GM18907 (cell line): Measurements from ENCODE around the gene TBC1D3B.
"Not testable (repeated sequence)": the region's sequence is repeated elsewhere in the genome, so short reads cannot be mapped to it uniquely, and the experiment has no call there.

Experiments
- ATAC-seq: cut with Tn5 transposase; IDR thresholded peaks from one replicate; pipeline ENCODE4 v1.9.1; 2021; ENCODE audit warnings: mild to moderate bottlenecking, moderate library complexity; ENCODE audit not compliant: unreplicated experiment

TBC1D3B gene

GRCh38 chr17:36201506-36201905 lies 25.1 kb upstream of the TBC1D3B start:
- peak; percentile 29 for ATAC-seq

GRCh38 chr17:36201102-36201501 lies 24.7 kb upstream of the TBC1D3B start:
- ATAC-seq = not testable (repeated sequence)

- peak; percentile 22 for ATAC-seq
Measured at GRCh38 chr17:36198831-36199465, 22.5 kb upstream of the TBC1D3B start.

GRCh38 chr17:36197387-36197703 lies 20.9 kb upstream of the TBC1D3B start:
- peak; percentile 21 for ATAC-seq

- ATAC-seq = no peak
Measured at GRCh38 chr17:36196131-36196486, 19.7 kb upstream of the TBC1D3B start.

- ATAC-seq = no peak
Measured at GRCh38 chr17:36195434-36196130, 19.1 kb upstream of the TBC1D3B start.

GRCh38 chr17:36194832-36195433 lies 18.5 kb upstream of the TBC1D3B start:
- not testable (repeated sequence) for ATAC-seq

GRCh38 chr17:36194147-36194831 lies 17.9 kb upstream of the TBC1D3B start:
- not testable (repeated sequence) for ATAC-seq

- ATAC-seq = no peak
Measured at GRCh38 chr17:36193216-36193775, 16.9 kb upstream of the TBC1D3B start.

- ATAC-seq = not testable (repeated sequence)
Measured at GRCh38 chr17:36190549-36191330, 14.3 kb upstream of the TBC1D3B start.

GRCh38 chr17:36189993-36190392 lies 13.6 kb upstream of the TBC1D3B start:
- not testable (repeated sequence) for ATAC-seq

GRCh38 chr17:36188891-36189306 lies 12.5 kb upstream of the TBC1D3B start:
- peak; percentile 61 for ATAC-seq

GRCh38 chr17:36187943-36188665 lies 11.7 kb upstream of the TBC1D3B start:
- not testable (repeated sequence) for ATAC-seq

- not testable (repeated sequence) for ATAC-seq
Measured at GRCh38 chr17:36186810-36187763, 10.7 kb upstream of the TBC1D3B start.

GRCh38 chr17:36185416-36185815 lies 9.0 kb upstream of the TBC1D3B start:
- ATAC-seq = no peak

- ATAC-seq = no peak
Measured at GRCh38 chr17:36184023-36184765, 7.8 kb upstream of the TBC1D3B start.

GRCh38 chr17:36183001-36183971 lies 6.8 kb upstream of the TBC1D3B start:
- peak; percentile 36 for ATAC-seq
